D721Med (cell line): ENCODE measurements around the gene IGSF11.

Source experiments
- DNase-seq: peaks from one replicate; pipeline ENCODE4 v3.0.0; 2011; ENCODE audit warnings: low spot score; ENCODE audit not compliant: insufficient read length
- FAIRE-seq: peaks from 2 replicates; lab custom pipeline; 2011; peaks lifted over from hg19 to GRCh38; lab: Jason Lieb, UNC
- CTCF ChIP-seq: IDR thresholded peaks from 2 replicates; pipeline ENCODE4 v1.5.1; 2012; ENCODE audit warnings: mild to moderate bottlenecking, control low read depth; ENCODE audit not compliant: insufficient read depth; ENCODE audit errors: missing control alignments

IGSF11 gene

GRCh38 chr3:118970819-118971218 is 63.8 kb downstream of the IGSF11 start:
- no peak for DNase-seq
- TF ChIP-seq CTCF, result no peak
- no peak for FAIRE-seq

GRCh38 chr3:118968640-118969039 is 66.0 kb downstream of the IGSF11 start:
- no peak for TF ChIP-seq CTCF
- FAIRE-seq, result no peak
- no peak for DNase-seq

GRCh38 chr3:118968111-118968510 is 66.5 kb downstream of the IGSF11 start:
- no peak for DNase-seq
- FAIRE-seq, result no peak
- no peak for TF ChIP-seq CTCF

- TF ChIP-seq CTCF, result no peak
- no peak for DNase-seq
- FAIRE-seq, result no peak
These were observed 67.9 kb downstream of the IGSF11 start for GRCh38 chr3:118966700-118967099.

DNA sequence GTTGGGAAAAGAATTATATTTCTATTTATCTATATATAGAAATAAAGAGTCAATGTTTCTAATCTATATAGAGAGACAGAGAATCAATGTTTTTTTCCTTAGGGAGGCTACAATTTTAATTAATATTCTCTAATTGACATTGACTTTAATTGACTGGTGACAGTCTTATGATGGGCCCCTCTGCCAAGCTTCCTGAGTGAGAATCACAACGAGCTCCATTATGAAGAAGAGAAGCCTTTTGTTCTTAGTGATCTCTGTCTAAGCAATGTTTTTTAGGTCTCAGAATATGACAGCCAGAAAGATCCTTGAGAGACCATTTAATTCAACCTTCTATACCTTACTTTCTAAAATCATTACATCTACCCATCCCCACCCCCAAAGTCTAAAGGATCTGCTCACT is 70.9 kb downstream of the IGSF11 start:
- TF ChIP-seq CTCF, result no peak
- no peak for FAIRE-seq
- DNase-seq, result no peak

GRCh38 chr3:118960876-118961450 is 73.7 kb downstream of the IGSF11 start:
- TF ChIP-seq CTCF, result no peak
- FAIRE-seq, result peak; percentile 98
- peak; percentile 41 for DNase-seq

DNA sequence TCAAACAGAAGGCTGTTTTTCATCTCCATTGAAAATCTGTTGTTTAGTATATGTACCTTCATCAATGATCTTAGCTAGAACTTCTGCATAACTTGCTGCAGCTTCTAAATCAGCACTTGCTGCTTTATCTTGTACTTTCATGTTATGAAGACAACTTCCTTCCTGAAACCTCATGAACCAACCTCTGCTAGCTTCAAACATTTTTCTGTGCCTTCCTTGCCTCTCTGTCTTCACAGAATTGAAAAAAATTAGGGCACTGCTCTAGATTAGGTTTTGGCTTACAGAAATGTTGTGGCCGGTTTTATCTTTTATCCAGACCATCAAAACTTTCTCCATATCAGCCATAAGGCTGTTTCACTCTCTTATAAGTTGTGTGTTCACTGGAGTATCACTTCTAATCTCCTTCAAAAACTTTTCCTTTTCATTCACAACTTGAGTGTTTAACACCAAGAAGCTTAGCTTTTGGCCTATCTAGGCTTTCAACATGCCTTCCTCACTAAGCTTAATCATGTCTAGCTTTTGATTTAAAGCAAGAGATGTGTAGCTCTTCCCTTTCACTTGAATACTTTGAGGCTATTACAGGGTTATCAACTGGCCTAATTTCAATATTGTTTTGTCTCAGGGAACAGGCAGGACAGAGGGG is 78.6 kb downstream of the IGSF11 start:
- TF ChIP-seq CTCF, result no peak
- no peak for DNase-seq
- no peak for FAIRE-seq
